Right lobe of liver (tissue), 6 donors: ENCODE data around the gene KLHL21. TPM values are rescaled to one million over a fixed set of nuclear protein-coding genes. Genes with fewer than 3 reads are reported as not detected.

ENCODE experiments used
- ATAC-seq, 4 donors: fragments of 200-7000 bp; cut with Tn5 transposase; one replicate each; pipeline ENCODE4 v1.9.1; 2020; ENCODE audit warnings: mild to moderate bottlenecking in 4 of 4, moderate library complexity in 4 of 4
- DNase-seq, 3 donors: peaks; one replicate each; pipeline ENCODE4 v3.0.0-alpha.2; 2020
- H3K27ac ChIP-seq, 3 donors: fragments of 200-600 bp; one replicate each; pipeline ENCODE4 v1.8.0; 2022
- H3K27me3 ChIP-seq, 2 donors: fragments of 200-600 bp; one replicate each; pipeline ENCODE4 v1.8.0; 2022
- H3K36me3 ChIP-seq, 4 donors: fragments of 200-600 bp; sonication (generic) in 1 of 4; one replicate each; pipeline versions ENCODE4 v1.5.1 to v1.8.0; 2017 to 2022; ENCODE audit warnings: control low read depth in 1 of 4
- H3K4me1 ChIP-seq, 4 donors: fragments of 200-600 bp; sonication (generic) in 1 of 4; one replicate each; pipeline versions ENCODE4 v1.5.1 to v1.8.0; 2017 to 2022; ENCODE audit warnings: control low read depth in 1 of 4
- H3K4me3 ChIP-seq, 3 donors: fragments of 200-600 bp; one replicate each; pipeline ENCODE4 v1.8.0; 2022
- H3K9me3 ChIP-seq, 4 donors: fragments of 200-600 bp; sonication (generic) in 1 of 4; one replicate each; pipeline versions ENCODE4 v1.5.1 to v1.8.0; 2017 to 2022; ENCODE audit warnings: control low read depth in 1 of 4
- CTCF ChIP-seq, 4 donors: fragments of 200-600 bp in 3 of 4; fragments of 450-650 bp in 1 of 4; IDR thresholded peaks; one replicate each; pipeline versions ENCODE4 v1.5.1 to v1.8.0; 2016 to 2022; ENCODE audit warnings: antibody characterized with exemption in 4 of 4, mild to moderate bottlenecking in 2 of 4
- POLR2A ChIP-seq: fragments of 450-650 bp; IDR thresholded peaks from one replicate; pipeline ENCODE4 v1.6.1; 2017; ENCODE audit warnings: antibody characterized with exemption, mild to moderate bottlenecking
- WGBS: methylation state at CpG from one replicate; pipeline ENCODE4 v1.1.6; 2018; ENCODE audit warnings: low coverage, low lambda C conversion rate; ENCODE audit not compliant: insufficient coverage; ENCODE audit errors: missing lambda C conversion rate; 5-methylcytosine and 5-hydroxymethylcytosine counted together
- intact Hi-C, 2 donors: fragments of 100-400 bp; cut with DNase I; formaldehyde crosslinking; loops; one replicate each; pipeline versions ENCODE4 v1.11.2 to v1.14.1; 2022
- total RNA-seq, 6 experiments: library from RNA; depleted of rRNA in 2 of 6; stranded (reverse); fragments of >200 nt in 2 of 6; fragmentation: NEBNext Ultra II Directional in 3 of 6; extraction: Animal tissue kit (Norgen Biotek cat#: 25700) in 3 of 6; gene quantifications; one replicate each; pipeline versions ENCODE4 v1.1.0 to v1.2.4, GENCODE V29; 2016 to 2023
- donor health status: DM: no; HTN: yes; CAD: no.
- donor health status: DM: no; HTN: no; CAD: no.
- donor health status: DM: no; HTN: no; CAD: no.
- donor health status: DM: no; HTN: yes; CAD: no.
- donor health status: DM: no; HTN: yes; CAD: no.

Gene KLHL21
- total RNA-seq, 6 experiments from 2014 or later = 12.1 to 24.6 (median 20.0) TPM

DNA sequence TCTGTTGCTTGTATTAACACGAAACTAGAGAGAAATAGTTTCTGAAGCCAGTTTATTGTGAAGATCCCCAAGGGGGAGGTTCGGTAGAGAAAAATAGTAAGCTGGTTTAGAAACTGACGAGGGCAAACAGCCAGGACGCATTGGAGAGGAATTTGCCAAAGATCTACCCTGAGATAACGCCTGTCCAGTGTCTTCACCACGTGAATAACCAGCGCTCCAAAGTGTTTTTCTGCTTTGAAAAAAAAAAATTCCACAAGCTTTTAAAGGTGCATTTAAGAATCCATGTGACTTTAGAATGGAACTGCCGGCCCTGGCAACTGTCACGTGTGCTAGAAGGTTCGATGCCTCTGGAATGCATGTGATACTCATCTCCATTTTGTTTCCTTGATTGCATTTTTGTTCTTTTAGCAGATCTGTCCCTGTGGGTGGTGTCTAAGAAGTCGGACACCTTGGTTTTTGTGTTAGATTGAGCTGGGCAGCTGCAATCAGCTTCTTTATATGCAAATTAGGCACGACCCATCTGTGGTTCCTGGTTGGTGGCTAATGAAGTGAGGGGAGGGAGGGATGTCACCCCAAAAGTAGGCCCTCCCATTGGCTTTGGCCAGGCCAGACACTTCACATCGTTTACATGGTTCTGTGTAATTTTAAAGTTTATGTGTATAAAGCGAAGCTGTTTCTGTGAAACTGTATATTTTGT is 20.7 kb upstream of the KLHL21 start:
- TF ChIP-seq CTCF (IDR thresholded peaks at IDR 0.05) = no peak
- no peak for TF ChIP-seq POLR2A
- 47% methylated on average over 14 of the region's 14 CpGs for WGBS
- intact Hi-C loops = no loop called here
- H3K4me1 ChIP-seq = peaks cover 0 to 45% (median 18%) of the 10 kb centered on the region in 4 donors
- DNase-seq (peak in 1 of 3 donors; percentile 76), ATAC-seq (peak in 2 of 4 donors; percentile 15 to 33)
- H3K36me3 ChIP-seq = peaks cover 0 to 9% (median 3%) of the 10 kb centered on the region in 4 donors
- no peaks in the 10 kb centered on the region for H3K9me3 ChIP-seq
- H3K27ac ChIP-seq = peak overlapping the region in 2 of 3 donors; percentile 62 to 87
- H3K4me3 ChIP-seq = no peak overlapping the region
- H3K27me3 ChIP-seq = no peaks in the 10 kb centered on the region

DNA sequence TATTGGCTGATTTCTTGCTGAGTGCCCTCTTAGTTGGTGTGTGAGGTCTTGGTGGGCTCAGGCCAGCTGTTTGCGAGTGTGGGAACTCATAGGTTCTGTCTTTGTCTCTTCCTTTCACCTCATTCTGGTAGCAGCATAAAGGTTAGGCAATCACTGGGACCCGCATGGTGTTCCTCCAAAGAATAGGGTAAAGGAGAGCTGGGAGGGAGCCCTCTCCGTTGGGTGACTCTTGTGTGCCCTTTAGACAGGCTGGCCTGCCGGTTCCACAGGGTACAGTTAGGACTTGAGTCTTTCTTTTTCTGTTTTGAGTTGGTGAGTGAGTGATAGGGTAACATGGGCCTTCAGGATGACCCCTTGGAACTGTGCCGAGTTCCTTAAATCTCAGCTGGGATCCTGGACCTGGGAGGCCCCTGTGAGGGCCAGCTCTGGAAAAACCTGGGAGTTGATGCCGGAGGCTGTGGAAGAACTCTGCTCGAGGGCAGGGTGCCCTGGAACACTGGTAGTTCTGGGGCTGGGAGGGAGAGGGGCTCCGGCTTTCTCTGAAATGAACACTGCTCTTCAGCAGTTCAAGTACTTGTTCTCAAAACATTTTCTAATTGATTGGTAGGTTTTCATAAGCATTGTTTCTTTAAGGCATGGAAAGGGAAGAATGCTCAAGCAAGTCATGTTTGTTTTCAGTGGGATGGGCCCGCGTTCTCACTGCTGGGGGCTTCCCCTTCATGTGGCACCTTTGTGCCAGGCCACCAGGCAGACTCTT is 19.9 kb upstream of the KLHL21 start:
- Histone ChIP-seq H3K9me3 (no peaks in the 10 kb centered on the region), H3K4me3 (no peak overlapping the region), H3K27me3 (no peaks in the 10 kb centered on the region), H3K36me3 (peaks cover 0 to 7% (median 0%) of the 10 kb centered on the region in 4 donors), H3K27ac (peak overlapping the region in 2 of 3 donors; percentile 62 to 87), H3K4me1 (peaks cover 0 to 45% (median 18%) of the 10 kb centered on the region in 4 donors)
- WGBS = 53% methylated on average over 9 of the region's 10 CpGs
- peak; percentile 3 to 19 (median 5) for ATAC-seq
- no peak for TF ChIP-seq POLR2A
- DNase-seq = no peak
- intact Hi-C loops = no loop called here

GRCh38 chr1:6621429-6622391 is 19.0 kb upstream of the KLHL21 start:
- H3K4me1 ChIP-seq = peaks cover 0 to 45% (median 18%) of the 10 kb centered on the region in 4 donors

DNA sequence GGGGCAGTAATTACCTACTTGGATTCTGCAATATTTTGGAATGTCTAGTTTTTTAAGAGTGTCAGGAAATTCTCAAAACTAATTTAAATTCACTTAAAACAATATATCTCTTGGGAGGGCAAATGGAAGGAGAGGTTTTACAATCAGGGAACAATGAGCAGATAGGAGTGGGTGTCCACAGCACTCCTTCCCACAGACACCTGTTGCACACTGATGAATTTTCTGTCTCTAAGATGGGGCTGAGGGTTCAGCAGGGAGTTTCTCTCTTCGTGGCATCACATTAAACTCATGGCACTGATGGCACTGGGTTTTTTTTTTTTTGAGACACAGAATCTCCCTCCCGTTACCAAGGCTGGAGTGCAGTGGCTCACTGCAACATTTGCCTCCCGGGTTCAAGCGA is 16.4 kb upstream of the KLHL21 start:
- 93% methylated on average over 3 of the region's 4 CpGs for WGBS
- intact Hi-C loops = no loop called here
- DNase-seq = no peak
- no peak for TF ChIP-seq CTCF (IDR thresholded peaks at IDR 0.05)
- TF ChIP-seq POLR2A = no peak
- H3K27ac ChIP-seq = no peak overlapping the region
- peaks cover 0 to 36% (median 10%) of the 10 kb centered on the region in 4 donors for H3K4me1 ChIP-seq
- peaks cover 0 to 7% (median 0%) of the 10 kb centered on the region in 4 donors for H3K36me3 ChIP-seq
- H3K4me3 ChIP-seq = no peak overlapping the region
- no peaks in the 10 kb centered on the region for H3K27me3 ChIP-seq
- ATAC-seq = no peak
- no peaks in the 10 kb centered on the region for H3K9me3 ChIP-seq

More at GRCh38 chr1:6621429-6622391, 19.0 kb upstream of the KLHL21 start:
- Histone ChIP-seq H3K36me3 (peaks cover 0 to 7% (median 0%) of the 10 kb centered on the region in 4 donors), H3K27ac (peak overlapping the region in 2 of 3 donors; percentile 62 to 87), H3K9me3 (no peaks in the 10 kb centered on the region), H3K4me3 (peak overlapping the region in 1 of 3 donors; percentile 27), H3K27me3 (no peaks in the 10 kb centered on the region)
- 64% methylated on average over 7 of the region's 41 CpGs for WGBS
- intact Hi-C loops = no loop called here
- DNase-seq (peak; percentile 51 to 83 (median 73)), ATAC-seq (peak; percentile 50 to 67 (median 56))
- TF ChIP-seq POLR2A = no peak
- TF ChIP-seq CTCF (IDR thresholded peaks at IDR 0.05) = no peak
